Measurements from ENCODE around the gene CACNA2D1.

CACNA2D1 gene

GRCh38 chr7:82183634-82184033, 259.9 kb downstream of the CACNA2D1 start:
- Mint-ChIP-seq H3K4me1 (no peaks in the 10 kb centered on the region), H3K27me3 (no peaks in the 10 kb centered on the region), H3K9me3 (peaks cover 2% of the 10 kb centered on the region), H3K36me3 (no peaks in the 10 kb centered on the region), H3K4me3 (no peak overlapping the region), H3K27ac (no peak overlapping the region)
- ATAC-seq = no peak

- Mint-ChIP-seq H3K36me3 (no peaks in the 10 kb centered on the region), H3K27ac (no peak overlapping the region), H3K4me1 (no peaks in the 10 kb centered on the region), H3K4me3 (no peak overlapping the region), H3K27me3 (no peaks in the 10 kb centered on the region), H3K9me3 (no peaks in the 10 kb centered on the region)
- ATAC-seq = no peak
Observed at GRCh38 chr7:82179311-82179710, 264.3 kb downstream of the CACNA2D1 start.

- H3K4me3 Mint-ChIP-seq = no peak overlapping the region
- no peaks in the 10 kb centered on the region for H3K9me3 Mint-ChIP-seq
- H3K4me1 Mint-ChIP-seq = no peaks in the 10 kb centered on the region
- ATAC-seq = no peak
- H3K36me3 Mint-ChIP-seq = no peaks in the 10 kb centered on the region
- no peaks in the 10 kb centered on the region for H3K27me3 Mint-ChIP-seq
- H3K27ac Mint-ChIP-seq = no peak overlapping the region
Observed at GRCh38 chr7:82175319-82175718, 268.3 kb downstream of the CACNA2D1 start.

- ATAC-seq = no peak
- Mint-ChIP-seq H3K27me3 (no peaks in the 10 kb centered on the region), H3K4me3 (no peak overlapping the region), H3K36me3 (no peaks in the 10 kb centered on the region), H3K27ac (no peak overlapping the region), H3K4me1 (no peaks in the 10 kb centered on the region), H3K9me3 (no peaks in the 10 kb centered on the region)
Observed at GRCh38 chr7:82173400-82174021, 270.1 kb downstream of the CACNA2D1 start.

GRCh38 chr7:82172881-82173280, 270.7 kb downstream of the CACNA2D1 start:
- H3K4me1 Mint-ChIP-seq = no peaks in the 10 kb centered on the region
- H3K27ac Mint-ChIP-seq = no peak overlapping the region
- H3K4me3 Mint-ChIP-seq = no peak overlapping the region
- ATAC-seq = no peak
- H3K9me3 Mint-ChIP-seq = no peaks in the 10 kb centered on the region
- no peaks in the 10 kb centered on the region for H3K36me3 Mint-ChIP-seq
- no peaks in the 10 kb centered on the region for H3K27me3 Mint-ChIP-seq

GRCh38 chr7:82172017-82172416, 271.6 kb downstream of the CACNA2D1 start:
- no peaks in the 10 kb centered on the region for H3K9me3 Mint-ChIP-seq
- H3K4me3 Mint-ChIP-seq = no peak overlapping the region
- no peaks in the 10 kb centered on the region for H3K4me1 Mint-ChIP-seq
- H3K36me3 Mint-ChIP-seq = no peaks in the 10 kb centered on the region
- no peak for ATAC-seq
- H3K27ac Mint-ChIP-seq = no peak overlapping the region
- H3K27me3 Mint-ChIP-seq = no peaks in the 10 kb centered on the region

GRCh38 chr7:82167558-82168314, 275.8 kb downstream of the CACNA2D1 start:
- Mint-ChIP-seq H3K4me1 (no peaks in the 10 kb centered on the region), H3K27ac (no peak overlapping the region), H3K27me3 (no peaks in the 10 kb centered on the region), H3K36me3 (no peaks in the 10 kb centered on the region), H3K4me3 (no peak overlapping the region), H3K9me3 (peaks cover 3% of the 10 kb centered on the region)
- no peak for ATAC-seq

GRCh38 chr7:82166260-82167015, 277.1 kb downstream of the CACNA2D1 start:
- peaks cover 7% of the 10 kb centered on the region for H3K9me3 Mint-ChIP-seq
- no peaks in the 10 kb centered on the region for H3K4me1 Mint-ChIP-seq
- no peak overlapping the region for H3K4me3 Mint-ChIP-seq
- no peak for ATAC-seq
- no peak overlapping the region for H3K27ac Mint-ChIP-seq
- H3K36me3 Mint-ChIP-seq = no peaks in the 10 kb centered on the region
- H3K27me3 Mint-ChIP-seq = no peaks in the 10 kb centered on the region

GRCh38 chr7:82164813-82165212, 278.8 kb downstream of the CACNA2D1 start:
- H3K36me3 Mint-ChIP-seq = no peaks in the 10 kb centered on the region
- H3K4me3 Mint-ChIP-seq = no peak overlapping the region
- no peak overlapping the region for H3K27ac Mint-ChIP-seq
- no peaks in the 10 kb centered on the region for H3K27me3 Mint-ChIP-seq
- no peaks in the 10 kb centered on the region for H3K4me1 Mint-ChIP-seq
- no peak for ATAC-seq
- H3K9me3 Mint-ChIP-seq = peaks cover 7% of the 10 kb centered on the region

GRCh38 chr7:82164410-82164809, 279.2 kb downstream of the CACNA2D1 start:
- ATAC-seq = no peak
- Mint-ChIP-seq H3K9me3 (peaks cover 7% of the 10 kb centered on the region), H3K4me3 (no peak overlapping the region), H3K36me3 (no peaks in the 10 kb centered on the region), H3K27ac (no peak overlapping the region), H3K4me1 (no peaks in the 10 kb centered on the region), H3K27me3 (no peaks in the 10 kb centered on the region)

- Mint-ChIP-seq H3K4me3 (no peak overlapping the region), H3K9me3 (peaks cover 7% of the 10 kb centered on the region), H3K36me3 (no peaks in the 10 kb centered on the region), H3K4me1 (no peaks in the 10 kb centered on the region), H3K27me3 (no peaks in the 10 kb centered on the region), H3K27ac (no peak overlapping the region)
- no peak for ATAC-seq
Observed at GRCh38 chr7:82163586-82163985, 280.0 kb downstream of the CACNA2D1 start.

GRCh38 chr7:82162289-82162688, 281.3 kb downstream of the CACNA2D1 start:
- Mint-ChIP-seq H3K27me3 (no peaks in the 10 kb centered on the region), H3K4me3 (no peak overlapping the region), H3K36me3 (no peaks in the 10 kb centered on the region), H3K4me1 (no peaks in the 10 kb centered on the region), H3K9me3 (peaks cover 7% of the 10 kb centered on the region), H3K27ac (no peak overlapping the region)
- no peak for ATAC-seq

GRCh38 chr7:82158327-82158726, 285.2 kb downstream of the CACNA2D1 start:
- H3K27me3 Mint-ChIP-seq = no peaks in the 10 kb centered on the region
- no peaks in the 10 kb centered on the region for H3K36me3 Mint-ChIP-seq
- no peak overlapping the region for H3K4me3 Mint-ChIP-seq
- H3K27ac Mint-ChIP-seq = no peak overlapping the region
- H3K9me3 Mint-ChIP-seq = peaks cover 3% of the 10 kb centered on the region
- no peaks in the 10 kb centered on the region for H3K4me1 Mint-ChIP-seq
- no peak for ATAC-seq

GRCh38 chr7:82156893-82157292, 286.7 kb downstream of the CACNA2D1 start:
- no peak overlapping the region for H3K4me3 Mint-ChIP-seq
- H3K27ac Mint-ChIP-seq = no peak overlapping the region
- H3K36me3 Mint-ChIP-seq = no peaks in the 10 kb centered on the region
- no peaks in the 10 kb centered on the region for H3K27me3 Mint-ChIP-seq
- no peaks in the 10 kb centered on the region for H3K4me1 Mint-ChIP-seq
- ATAC-seq = no peak
- H3K9me3 Mint-ChIP-seq = peaks cover 2% of the 10 kb centered on the region

GRCh38 chr7:82156168-82156567, 287.4 kb downstream of the CACNA2D1 start:
- H3K36me3 Mint-ChIP-seq = no peaks in the 10 kb centered on the region

GRCh38 chr7:82154728-82155127, 288.8 kb downstream of the CACNA2D1 start:
- no peak for ATAC-seq
- Mint-ChIP-seq H3K36me3 (no peaks in the 10 kb centered on the region), H3K9me3 (no peaks in the 10 kb centered on the region), H3K27ac (no peak overlapping the region), H3K4me3 (no peak overlapping the region), H3K4me1 (no peaks in the 10 kb centered on the region), H3K27me3 (no peaks in the 10 kb centered on the region)

More at GRCh38 chr7:82156168-82156567, 287.4 kb downstream of the CACNA2D1 start:
- Mint-ChIP-seq H3K4me1 (no peaks in the 10 kb centered on the region), H3K27ac (no peak overlapping the region), H3K4me3 (no peak overlapping the region), H3K27me3 (no peaks in the 10 kb centered on the region), H3K9me3 (no peaks in the 10 kb centered on the region)
- ATAC-seq = no peak

All from stimulated activated memory B cell treated with anti-CD40 and anti-IgM and Interleukin-4, amounts not matched to agents 10 μg/mL and 1 μg/mL and 100 μg/mL, for 72 hours (primary cell).